A204.1 (cell line): Measurements from ENCODE around the gene VWCE.

ENCODE experiments used
- FAIRE-seq: peaks from 2 replicates; lab custom pipeline; 2012; peaks lifted over from hg19 to GRCh38; lab: Jason Lieb, UNC

The VWCE gene, protein sequence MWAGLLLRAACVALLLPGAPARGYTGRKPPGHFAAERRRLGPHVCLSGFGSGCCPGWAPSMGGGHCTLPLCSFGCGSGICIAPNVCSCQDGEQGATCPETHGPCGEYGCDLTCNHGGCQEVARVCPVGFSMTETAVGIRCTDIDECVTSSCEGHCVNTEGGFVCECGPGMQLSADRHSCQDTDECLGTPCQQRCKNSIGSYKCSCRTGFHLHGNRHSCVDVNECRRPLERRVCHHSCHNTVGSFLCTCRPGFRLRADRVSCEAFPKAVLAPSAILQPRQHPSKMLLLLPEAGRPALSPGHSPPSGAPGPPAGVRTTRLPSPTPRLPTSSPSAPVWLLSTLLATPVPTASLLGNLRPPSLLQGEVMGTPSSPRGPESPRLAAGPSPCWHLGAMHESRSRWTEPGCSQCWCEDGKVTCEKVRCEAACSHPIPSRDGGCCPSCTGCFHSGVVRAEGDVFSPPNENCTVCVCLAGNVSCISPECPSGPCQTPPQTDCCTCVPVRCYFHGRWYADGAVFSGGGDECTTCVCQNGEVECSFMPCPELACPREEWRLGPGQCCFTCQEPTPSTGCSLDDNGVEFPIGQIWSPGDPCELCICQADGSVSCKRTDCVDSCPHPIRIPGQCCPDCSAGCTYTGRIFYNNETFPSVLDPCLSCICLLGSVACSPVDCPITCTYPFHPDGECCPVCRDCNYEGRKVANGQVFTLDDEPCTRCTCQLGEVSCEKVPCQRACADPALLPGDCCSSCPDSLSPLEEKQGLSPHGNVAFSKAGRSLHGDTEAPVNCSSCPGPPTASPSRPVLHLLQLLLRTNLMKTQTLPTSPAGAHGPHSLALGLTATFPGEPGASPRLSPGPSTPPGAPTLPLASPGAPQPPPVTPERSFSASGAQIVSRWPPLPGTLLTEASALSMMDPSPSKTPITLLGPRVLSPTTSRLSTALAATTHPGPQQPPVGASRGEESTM

DNA sequence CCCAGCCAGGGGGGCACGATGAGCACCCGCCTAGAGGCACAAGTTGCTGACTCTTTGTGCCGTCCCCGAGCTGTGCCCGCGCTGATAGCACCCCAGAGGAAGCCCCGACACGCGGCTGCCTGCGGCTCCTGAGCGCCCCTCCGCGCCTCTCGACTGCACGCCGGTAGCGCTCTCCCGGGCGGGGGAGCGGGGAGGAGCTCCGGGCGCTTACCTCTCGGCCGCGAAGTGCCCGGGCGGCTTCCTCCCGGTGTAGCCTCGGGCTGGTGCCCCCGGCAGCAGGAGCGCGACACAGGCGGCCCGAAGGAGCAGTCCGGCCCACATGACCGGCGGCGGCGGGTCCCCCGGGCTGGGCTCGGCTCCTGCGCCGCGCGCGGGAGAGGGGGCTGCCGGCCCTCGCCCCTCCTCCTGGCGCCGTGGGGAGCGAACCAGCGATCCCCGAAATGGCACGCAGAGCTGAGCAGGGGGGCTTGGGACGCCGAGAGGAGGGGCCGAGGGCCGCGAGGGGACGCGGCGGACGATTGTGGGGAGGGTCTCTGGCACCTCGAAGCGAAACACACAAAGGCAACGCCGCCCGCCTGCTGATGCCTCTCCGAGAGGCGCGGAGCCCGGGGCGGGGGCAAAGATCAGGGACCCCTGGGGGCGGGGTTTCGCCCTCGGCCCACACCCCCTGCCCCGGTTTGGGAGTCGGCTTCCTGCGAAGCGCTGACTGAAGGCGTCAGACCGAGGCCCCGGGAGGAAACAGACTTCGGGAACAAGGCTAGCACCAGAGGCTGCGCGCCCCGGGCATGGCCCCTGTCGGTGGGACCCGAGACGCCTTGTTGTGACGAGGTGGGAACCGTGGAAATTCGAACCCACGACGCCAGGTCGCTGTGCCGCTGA, at the start of gene VWCE:
VWCE (minus strand) TSS at position 600 of the 879 bp plus-strand sequence; CDS start at position 321, 279 bp downstream.
- no peak for FAIRE-seq

DNA sequence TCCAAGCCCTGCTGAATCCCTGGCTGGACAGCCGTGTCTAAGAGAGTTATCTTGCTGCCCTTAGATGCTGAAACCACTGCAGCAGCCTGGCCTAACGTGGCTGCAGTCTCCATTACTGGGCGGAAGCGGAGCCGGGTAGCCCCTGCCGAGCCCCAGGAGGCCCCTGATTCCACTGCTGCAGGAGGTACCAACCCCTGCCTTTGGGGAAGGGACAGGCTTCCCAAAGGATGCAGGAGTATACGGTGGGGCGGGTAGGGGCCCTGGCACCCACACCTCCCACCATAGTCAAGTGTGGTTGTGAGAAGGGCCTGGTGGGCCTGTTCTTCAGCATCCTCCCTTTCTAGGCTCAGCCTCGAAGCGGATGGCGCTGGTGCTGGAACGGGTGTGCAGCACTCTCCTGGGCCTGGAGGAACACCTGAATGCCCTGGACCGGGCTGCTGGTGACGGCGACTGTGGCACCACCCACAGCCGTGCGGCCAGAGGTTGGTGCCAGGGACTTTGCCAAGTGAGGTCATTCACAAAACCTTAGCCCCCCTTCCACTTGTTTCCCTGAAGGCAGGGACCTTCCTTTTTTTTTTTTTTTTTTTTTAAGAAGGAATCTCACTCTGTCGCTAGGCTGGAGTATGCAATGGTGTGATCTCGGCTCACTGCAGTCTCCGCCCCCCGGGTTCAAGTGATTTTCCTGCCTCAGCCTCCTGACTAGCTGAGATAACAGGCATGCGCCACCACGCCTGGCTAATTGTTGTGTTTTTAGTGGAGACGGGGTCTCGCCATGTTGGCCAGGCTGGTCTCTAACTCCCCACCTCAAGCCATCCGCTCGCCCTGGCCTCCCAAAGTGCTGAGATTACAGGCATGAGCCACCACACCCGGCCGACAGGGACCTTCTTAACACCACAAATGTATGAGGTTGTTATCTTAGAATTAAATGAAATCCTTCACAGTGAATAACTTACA, 49.0 kb upstream of the VWCE start:
- FAIRE-seq: no peak

DNA sequence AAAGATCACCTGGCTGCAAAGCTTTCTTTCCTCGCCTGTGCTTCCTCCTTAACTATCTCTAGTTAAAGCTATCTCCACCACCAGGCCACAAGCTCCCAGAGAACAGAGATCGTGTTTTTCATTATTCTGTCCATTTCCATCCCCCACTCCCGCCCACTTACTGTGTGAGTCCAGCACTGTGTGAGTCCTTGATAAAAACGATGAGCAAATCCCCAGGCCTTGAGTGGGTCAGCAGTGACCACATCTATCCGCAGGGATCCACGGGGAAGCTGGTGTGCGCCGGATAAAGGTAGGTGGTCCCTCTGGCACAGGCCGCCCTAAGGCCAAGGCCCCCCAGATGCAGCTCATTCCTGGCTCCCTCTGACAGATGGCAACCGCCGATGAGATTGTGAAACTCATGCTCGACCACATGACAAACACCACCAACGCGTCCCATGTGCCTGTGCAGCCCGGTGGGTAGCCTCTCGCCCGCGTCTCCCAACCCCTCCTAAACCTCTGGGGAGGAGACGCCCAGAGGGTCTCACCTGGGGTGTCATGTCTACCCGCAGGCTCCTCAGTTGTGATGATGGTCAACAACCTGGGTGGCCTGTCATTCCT, 47.2 kb upstream of the VWCE start:
- FAIRE-seq: no peak

DNA sequence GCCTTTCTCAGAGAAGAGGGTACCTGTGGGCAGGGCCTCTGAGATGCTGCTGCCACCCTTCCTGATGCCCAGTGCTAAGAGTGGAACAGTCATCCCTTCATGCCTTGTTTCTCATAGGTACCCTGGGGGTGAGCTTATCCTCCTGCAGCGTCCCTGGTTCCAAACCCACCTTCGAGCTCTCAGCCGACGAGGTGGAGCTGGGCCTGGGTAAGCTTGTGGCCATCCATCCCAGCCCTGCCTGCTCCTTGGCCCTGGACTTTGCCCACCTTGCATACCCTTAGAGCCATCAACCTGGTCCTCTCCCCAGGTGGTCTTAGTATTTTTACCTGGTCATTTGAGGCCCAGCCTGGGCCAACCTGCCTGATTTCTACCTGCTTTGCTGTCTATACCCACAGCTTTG, 46.6 kb upstream of the VWCE start:
- FAIRE-seq: no peak

DNA sequence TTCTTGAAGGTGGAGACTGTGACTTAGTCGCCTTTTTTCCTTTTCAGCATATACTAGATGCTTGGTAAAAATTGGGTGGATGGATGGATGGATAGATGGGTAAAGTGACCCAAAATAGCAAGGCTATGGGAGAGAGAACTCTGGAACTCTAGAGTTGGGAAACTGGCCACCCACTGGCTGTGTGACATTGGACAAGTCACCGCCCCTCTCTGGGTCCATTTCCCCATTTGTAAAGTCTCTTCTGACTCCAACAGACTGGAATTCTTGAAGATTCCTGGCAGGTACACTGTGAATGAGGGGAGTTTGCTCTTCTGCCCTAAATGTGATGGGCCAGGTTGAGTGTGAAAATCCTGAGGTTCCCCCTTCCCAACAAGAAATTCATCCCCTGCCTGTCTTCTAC, 45.9 kb upstream of the VWCE start:
- no peak for FAIRE-seq

DNA sequence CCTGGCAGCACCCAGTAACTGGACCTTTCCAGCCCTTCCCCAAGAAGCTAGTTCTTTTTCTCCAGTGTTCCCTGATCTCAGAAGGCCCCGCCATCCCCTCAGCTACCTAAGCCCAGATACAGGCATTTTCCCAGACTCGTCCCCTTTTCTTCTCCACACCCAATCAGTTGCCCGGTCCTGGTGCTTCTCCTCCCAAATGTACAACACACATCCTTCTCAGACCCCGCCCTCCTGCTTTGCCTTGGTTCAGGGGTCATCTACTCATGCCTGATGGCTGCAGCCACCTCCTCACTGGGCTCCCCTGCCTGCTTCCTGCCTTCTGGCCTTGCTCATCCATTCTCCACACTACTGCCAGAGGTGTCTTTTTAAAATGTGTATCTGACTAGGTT, 44.4 kb upstream of the VWCE start:
- FAIRE-seq: no peak

DNA sequence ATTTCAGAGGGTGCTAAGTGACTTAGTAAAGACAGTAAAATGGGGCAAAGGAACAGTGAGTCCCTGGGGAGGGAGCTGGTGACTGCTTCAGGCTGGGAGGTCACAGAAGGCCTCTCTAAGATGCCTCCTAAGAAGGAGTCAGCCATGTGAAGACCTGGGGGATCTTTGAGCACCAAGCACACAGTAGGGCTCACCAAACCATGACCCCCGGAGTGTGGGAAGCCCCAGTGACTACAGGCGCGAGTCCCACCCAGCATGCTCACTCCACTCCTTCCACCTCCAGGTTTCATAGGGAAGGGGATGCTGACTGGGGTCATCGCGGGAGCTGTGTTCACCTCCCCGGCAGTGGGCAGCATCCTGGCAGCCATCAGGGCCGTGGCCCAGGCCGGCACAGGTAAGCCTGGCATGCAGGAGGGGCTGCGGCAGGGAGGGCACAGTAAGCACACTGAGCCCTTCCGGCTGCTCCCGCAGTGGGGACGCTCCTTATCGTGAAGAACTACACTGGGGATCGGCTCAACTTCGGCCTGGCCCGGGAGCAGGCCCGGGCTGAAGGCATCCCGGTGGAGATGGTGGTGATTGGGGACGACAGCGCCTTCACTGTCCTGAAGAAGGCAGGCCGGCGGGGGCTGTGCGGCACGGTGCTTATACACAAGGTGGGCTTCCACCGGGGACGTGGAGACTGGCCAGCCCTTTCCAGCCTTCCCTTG, 43.8 kb upstream of the VWCE start:
- FAIRE-seq: no peak

DNA sequence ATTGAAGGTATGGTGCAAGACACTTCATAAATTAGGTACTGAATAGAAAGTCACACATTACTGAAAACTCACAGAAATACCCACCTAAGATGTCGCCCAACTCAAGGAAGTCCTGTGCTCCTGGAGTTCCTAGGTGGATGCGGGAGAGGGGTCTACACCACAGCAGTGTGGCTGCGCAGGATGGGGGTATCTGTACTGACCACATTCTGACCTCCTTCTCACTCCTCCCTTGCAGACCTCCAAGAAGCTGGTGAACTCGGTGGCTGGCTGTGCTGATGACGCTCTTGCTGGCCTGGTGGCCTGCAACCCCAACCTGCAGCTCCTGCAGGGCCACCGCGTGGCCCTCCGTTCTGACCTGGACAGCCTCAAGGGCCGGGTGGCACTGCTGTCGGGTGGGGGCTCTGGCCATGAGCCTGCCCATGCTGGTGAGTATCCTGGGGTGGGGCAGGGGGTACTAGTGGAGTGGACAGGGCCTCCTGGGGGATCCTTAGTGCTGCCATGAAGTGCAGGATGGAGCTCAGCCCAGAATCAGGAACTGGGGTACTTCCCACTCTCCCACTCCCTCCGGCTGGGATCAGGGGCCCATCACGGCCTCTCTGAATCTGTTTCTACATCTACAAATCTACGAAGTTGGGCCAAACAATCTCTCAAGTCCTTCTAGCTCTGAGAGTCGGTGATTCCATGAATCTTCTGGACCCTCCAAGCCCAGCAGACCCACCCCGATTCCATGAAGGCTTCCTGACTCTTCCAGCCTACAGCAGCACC, 42.8 kb upstream of the VWCE start:
- no peak for FAIRE-seq

DNA sequence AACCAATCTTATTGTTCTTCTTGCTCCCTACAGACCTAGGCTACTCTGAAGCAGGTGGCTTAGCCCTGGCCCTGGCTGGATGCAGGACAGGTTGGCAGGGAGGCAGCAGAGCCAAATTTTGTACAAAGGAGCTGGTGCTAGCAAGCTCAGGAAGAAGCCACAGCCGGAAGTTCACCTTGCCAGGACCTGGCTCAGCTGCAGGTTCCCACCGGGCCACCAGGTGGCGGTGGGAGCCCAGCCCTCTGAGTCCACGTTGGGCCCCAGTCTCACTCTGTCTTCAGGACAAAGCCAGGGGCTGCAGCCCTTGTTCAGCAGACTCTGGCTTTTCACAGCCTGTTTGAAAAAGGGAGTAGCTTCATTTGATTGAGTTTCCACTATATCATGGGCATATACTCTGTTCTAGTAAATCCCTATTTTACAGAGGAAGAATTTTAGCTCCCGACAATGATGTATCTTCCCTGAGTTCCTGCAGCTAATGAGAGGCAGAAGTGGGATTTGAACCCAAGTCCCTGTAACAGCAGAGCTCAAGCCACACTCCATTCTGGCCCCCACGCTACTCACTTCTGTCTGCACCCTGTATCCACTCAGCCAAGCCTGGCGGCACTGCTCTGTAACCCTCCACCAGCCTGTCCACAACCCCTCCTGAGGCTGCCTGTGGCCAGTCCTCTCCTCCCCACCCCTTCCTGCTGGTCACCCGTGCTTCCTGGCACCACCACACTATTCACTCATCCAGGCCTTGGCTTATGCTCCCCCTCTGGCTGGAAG, 41.2 kb upstream of the VWCE start:
- FAIRE-seq: no peak

DNA sequence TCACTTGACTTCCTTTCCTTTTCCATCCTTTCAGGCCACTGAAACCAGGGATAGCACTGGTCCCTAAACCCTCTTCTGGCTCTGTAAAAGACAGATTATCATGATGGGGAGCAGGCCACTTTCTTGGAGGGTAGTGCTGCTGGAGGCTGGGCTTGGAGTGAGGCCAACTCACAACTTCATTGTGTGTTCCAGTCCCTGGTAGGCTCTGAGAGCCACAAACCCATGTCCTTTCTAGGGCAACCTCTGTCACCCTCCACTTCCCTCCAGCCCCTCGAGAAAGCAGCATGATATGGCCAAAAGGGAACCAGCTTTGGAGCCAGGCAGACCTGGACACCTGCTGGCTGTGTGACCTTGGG, 40.2 kb upstream of the VWCE start:
- FAIRE-seq: no peak

DNA sequence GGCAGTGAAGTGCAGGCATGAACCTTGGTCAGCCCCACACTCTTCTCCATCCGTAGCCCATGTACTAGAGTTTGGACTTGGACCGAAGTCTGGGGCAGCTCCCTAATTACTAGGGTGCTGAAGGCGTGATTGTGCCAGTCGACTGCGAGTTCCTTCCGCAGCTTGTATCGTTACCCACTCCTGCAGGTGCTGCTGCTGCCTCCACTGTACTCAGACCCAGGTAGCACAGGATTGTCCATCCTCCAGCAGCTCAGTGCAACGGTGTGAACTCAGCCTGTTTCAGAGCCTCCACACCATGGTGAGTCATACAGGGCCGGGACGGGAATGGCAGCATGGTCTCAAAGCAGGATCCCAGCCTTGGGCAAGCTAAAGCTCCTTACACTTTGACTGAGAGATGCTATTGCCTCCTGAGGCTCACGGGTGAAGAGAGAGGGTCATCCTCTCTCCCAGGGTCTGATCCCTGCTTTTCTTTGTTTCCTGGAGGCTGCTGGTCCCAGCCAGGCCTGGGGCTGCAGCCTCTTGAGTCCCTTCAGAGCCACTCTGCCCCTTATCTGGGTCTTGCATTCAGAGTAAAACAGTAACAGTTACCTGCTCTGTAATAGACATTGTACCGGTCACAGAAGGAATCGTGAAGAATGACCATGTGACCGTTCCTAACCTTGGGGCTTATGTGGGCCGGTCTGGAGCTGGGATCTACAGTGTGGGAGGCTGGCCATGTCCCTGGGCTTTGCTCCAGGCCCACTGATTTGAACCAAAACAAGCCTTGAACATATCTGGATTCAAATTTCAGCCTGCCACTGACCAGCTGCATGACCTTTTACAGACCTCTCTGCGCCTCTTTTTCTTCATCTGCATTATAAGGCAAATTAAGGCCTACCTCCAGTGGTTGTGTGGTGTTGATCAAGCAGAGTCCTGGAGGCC, 39.6 kb upstream of the VWCE start:
- FAIRE-seq: no peak

DNA sequence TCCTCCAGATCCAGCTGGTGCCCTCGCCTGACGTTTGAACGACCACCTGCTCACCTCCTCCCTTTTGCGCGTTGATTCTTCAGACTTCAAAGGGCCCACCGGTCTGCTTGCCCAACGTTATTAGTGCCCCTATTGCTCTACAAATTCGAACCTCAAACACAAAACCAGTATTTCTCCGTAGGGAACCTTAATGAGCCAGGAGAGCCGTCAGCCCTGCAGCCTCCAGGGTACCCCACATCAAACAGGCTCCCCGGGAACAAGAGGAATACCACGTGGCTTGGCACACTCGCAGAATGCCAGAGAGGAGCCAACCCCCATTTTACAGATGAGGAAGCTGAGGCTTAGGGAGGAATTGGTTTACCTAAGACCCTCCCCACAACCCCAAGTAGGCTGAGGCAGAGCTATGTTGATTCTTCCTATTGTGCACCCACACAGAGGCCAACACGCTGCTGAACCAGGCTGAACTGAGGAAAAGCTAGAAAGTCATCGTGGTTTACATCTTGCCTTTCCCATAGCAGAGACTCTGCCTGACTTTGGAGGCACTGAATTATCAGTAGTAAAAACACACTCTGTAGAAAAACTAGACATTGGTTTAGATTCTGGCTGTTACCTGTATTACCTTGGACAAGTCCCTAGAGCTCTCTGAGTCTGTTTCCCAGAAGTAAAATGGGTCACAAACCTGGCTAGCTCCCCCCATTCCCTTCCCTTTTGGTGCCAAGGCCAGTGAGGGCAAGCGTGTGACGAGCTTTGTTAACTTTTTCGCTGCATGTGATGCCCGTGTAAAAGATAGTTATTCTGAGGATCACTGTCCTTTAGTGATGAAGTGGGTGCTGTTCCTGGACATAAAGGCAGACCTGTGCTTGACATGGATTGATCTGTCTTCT, 38.7 kb upstream of the VWCE start:
- no peak for FAIRE-seq

DNA sequence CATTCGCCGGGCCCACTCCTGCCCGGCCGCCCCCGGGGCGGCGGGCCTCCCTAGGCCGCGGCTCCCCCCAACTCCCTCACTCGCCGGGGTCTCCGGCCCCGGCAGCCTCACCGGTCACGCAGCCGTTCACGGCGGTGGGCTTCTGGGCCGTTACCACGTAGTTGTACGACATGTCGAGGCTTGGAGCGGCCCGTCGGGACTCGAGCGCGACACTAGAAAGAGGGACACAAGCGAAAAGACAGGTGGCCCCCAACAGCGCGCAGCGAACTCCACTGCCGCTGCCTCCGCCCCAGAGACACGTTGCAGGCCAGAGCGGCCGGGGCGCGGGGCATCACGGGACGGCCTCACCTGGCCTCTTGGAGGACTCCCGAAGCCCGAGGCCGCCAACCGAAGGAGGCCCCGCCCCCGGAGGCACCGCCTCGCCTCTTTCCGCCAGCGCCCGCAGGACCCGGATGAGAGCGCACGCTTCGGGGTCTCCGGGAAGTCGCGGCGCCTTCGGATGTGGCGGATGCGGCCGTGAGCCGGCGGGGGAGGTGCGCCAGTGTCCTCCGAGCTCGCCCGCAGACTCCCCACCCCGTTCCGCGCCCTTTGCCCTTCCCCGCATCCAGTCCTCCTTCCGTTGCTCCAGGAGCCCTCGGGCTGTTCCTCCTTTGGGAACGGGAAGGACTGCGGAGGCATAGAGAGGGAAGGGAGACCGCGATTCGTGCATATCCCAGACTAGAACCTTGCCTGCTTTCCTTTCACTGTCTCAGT, 37.9 kb upstream of the VWCE start, which contains the start of the genes DDB1 and TKFC:
DDB1 (minus strand) TSS at position 309 of the 753 bp plus-strand sequence; CDS start at position 172, 137 bp downstream.
TKFC (plus strand) TSS at position 432 of the 753 bp plus-strand sequence. CDS start 1,501 bp downstream, outside the sequence.
- no peak for FAIRE-seq

DNA sequence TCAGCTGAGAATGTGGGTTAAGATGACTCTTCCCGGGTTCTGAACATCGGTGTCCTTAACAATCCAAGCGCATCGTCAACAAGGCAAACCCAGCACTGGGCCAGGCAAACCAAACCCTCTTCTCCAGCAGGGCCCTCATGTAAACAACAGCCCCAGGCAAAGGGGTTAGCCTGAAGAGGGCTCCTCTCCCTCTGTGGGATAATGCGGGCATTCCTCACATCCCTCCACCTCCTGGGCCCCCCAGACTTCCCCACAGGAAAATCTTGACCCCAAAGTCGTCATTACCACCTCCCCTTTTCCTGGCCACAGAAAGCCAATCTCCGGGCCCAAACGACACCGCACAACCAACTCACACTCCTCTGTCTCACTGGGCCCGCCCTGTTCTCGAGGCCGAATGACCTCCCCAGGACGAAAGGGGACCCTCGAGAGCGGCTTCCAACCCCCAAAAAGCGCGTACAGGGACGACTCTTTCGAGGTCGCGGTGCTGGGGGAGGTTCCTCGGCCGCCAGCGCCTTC, 37.2 kb upstream of the VWCE start:
- FAIRE-seq: no peak

DNA sequence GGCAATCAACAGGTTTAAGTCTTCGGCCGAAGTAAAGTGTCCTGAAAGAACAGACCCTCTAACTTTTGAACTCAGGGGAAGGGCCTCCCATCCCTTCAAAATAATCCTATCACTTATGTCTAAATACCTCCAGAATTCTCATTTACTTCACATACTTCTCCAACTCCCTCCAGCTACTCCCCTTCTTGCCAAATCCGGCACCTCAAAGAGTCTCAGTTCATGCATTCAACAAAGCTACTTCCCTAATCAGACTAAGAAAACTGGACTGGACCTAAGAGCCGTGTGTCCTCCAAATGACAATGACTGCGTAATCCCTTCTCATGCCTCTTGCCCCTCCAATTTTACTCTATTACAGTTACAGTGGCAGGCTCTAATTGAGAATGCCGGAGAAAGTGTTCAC, 36.5 kb upstream of the VWCE start:
- FAIRE-seq: no peak
